Measurements from ENCODE around the gene EHBP1L1. TPM values are rescaled to one million over a fixed set of nuclear protein-coding genes. Genes with fewer than 3 reads are reported as not detected.

EHBP1L1 gene
- total RNA-seq, 6 donors from 2014 or later: 70.4 to 220 (median 133) TPM

GRCh38 chr11:65617990-65618751 is 42.3 kb downstream of the EHBP1L1 start:
- peaks cover 15 to 35% (median 20%) of the 10 kb centered on the region in 4 donors for H3K4me1 ChIP-seq
- H3K27ac ChIP-seq: no peak overlapping the region
- TF ChIP-seq POLR2AphosphoS5 (IDR thresholded peaks at IDR 0.05) (no peak), POLR2A (IDR thresholded peaks at IDR 0.05) (no peak), CTCF (IDR thresholded peaks at IDR 0.05) (no peak), EP300 (IDR thresholded peaks at IDR 0.05) (no peak)
- no peak for ATAC-seq (ENCODE audit: low FRiP score in 2 of 2)
- WGBS, 2 donors: 94 to 100% methylated on average over 1 to 28 of the region's 33 CpGs
- peaks cover 21 to 59% (median 48%) of the 10 kb centered on the region in 4 donors for H3K36me3 ChIP-seq
- no peaks in the 10 kb centered on the region for H3K9me3 ChIP-seq
- DNase-seq: peak in 1 of 2 donors; percentile 79
- H3K27me3 ChIP-seq: no peaks in the 10 kb centered on the region
- no peak overlapping the region for H3K4me3 ChIP-seq

GRCh38 chr11:65618763-65619162 is 42.9 kb downstream of the EHBP1L1 start:
- H3K27me3 ChIP-seq: no peaks in the 10 kb centered on the region
- H3K4me3 ChIP-seq: no peak overlapping the region
- H3K27ac ChIP-seq: no peak overlapping the region
- H3K9me3 ChIP-seq: no peaks in the 10 kb centered on the region
- 90 to 92% methylated on average over 7 to 13 of the region's 14 CpGs for WGBS, 2 donors
- no peak for ATAC-seq (ENCODE audit: low FRiP score in 2 of 2)
- DNase-seq: peak in 1 of 2 donors; percentile 70
- TF ChIP-seq CTCF (IDR thresholded peaks at IDR 0.05) (no peak), EP300 (IDR thresholded peaks at IDR 0.05) (no peak), POLR2AphosphoS5 (IDR thresholded peaks at IDR 0.05) (no peak), POLR2A (IDR thresholded peaks at IDR 0.05) (no peak)
- peaks cover 13 to 29% (median 16%) of the 10 kb centered on the region in 4 donors for H3K4me1 ChIP-seq
- peaks cover 21 to 65% (median 51%) of the 10 kb centered on the region in 4 donors for H3K36me3 ChIP-seq

- DNase-seq: peak in 1 of 2 donors; percentile 85
- TF ChIP-seq EP300 (IDR thresholded peaks at IDR 0.05) (no peak), CTCF (IDR thresholded peaks at IDR 0.05) (no peak), POLR2AphosphoS5 (IDR thresholded peaks at IDR 0.05) (no peak)
- no peak overlapping the region for H3K4me3 ChIP-seq
- WGBS, 2 donors: 94 to 95% methylated on average over 11 to 23 of the region's 29 CpGs
- H3K27ac ChIP-seq: no peak overlapping the region
- no peaks in the 10 kb centered on the region for H3K27me3 ChIP-seq
- H3K9me3 ChIP-seq: no peaks in the 10 kb centered on the region
- no peak for ATAC-seq (ENCODE audit: low FRiP score in 2 of 2)
- H3K36me3 ChIP-seq: peaks cover 26 to 71% (median 58%) of the 10 kb centered on the region in 4 donors
- peaks cover 13 to 29% (median 16%) of the 10 kb centered on the region in 4 donors for H3K4me1 ChIP-seq
Measured at GRCh38 chr11:65619281-65619928, 43.6 kb downstream of the EHBP1L1 start.

GRCh38 chr11:65620666-65621065 is 44.8 kb downstream of the EHBP1L1 start:
- TF ChIP-seq POLR2A (IDR thresholded peaks at IDR 0.05): no peak
- no peak for TF ChIP-seq EP300 (IDR thresholded peaks at IDR 0.05)
- TF ChIP-seq CTCF (IDR thresholded peaks at IDR 0.05): no peak
- TF ChIP-seq POLR2AphosphoS5 (IDR thresholded peaks at IDR 0.05): no peak
- Histone ChIP-seq H3K27me3 (no peaks in the 10 kb centered on the region), H3K9me3 (no peaks in the 10 kb centered on the region), H3K4me1 (peaks cover 13 to 30% (median 16%) of the 10 kb centered on the region in 4 donors), H3K36me3 (peaks cover 34 to 84% (median 70%) of the 10 kb centered on the region in 4 donors), H3K4me3 (no peak overlapping the region), H3K27ac (peak overlapping the region in 1 of 4 donors; percentile 32)
- ATAC-seq (ENCODE audit: low FRiP score in 2 of 2): no peak
- WGBS, 2 donors: 73 to 93% methylated on average over 10 to 19 of the region's 19 CpGs
- DNase-seq: peak in 1 of 2 donors; percentile 80
